Astrocyte (in vitro differentiated cells and primary cell): ENCODE data around the gene ERO1B. TPM values are rescaled to one million over a fixed set of nuclear protein-coding genes. Genes with fewer than 3 reads are reported as not detected.

Experiments
- DNase-seq: peaks from one replicate; pipeline ENCODE4 v3.0.0-alpha.2; 2010; ENCODE audit warnings: low read depth
- FAIRE-seq: peaks from 2 replicates; lab custom pipeline; 2011; peaks lifted over from hg19 to GRCh38; lab: Jason Lieb, UNC
- H2AFZ ChIP-seq: 2 replicates; pipeline ENCODE4 v1.6.0; 2012; ENCODE audit warnings: low read depth, low read length, inconsistent platforms
- H3K27ac ChIP-seq: 2 replicates; pipeline ENCODE4 v1.5.1; 2011; ENCODE audit warnings: low read depth, low read length, inconsistent platforms
- H3K27me3 ChIP-seq: 2 replicates; pipeline ENCODE4 v1.6.0; 2011; ENCODE audit warnings: low read length, inconsistent platforms; ENCODE audit not compliant: insufficient read depth
- H3K36me3 ChIP-seq: 2 replicates; pipeline ENCODE4 v1.5.1; 2011; ENCODE audit warnings: low read length, inconsistent platforms; ENCODE audit not compliant: insufficient read depth
- H3K4me1 ChIP-seq: 2 replicates; pipeline ENCODE4 v1.5.1; 2011; ENCODE audit warnings: low read length, inconsistent platforms; ENCODE audit not compliant: insufficient read depth
- H3K4me2 ChIP-seq: 2 replicates; pipeline ENCODE4 v1.6.0; 2012; ENCODE audit warnings: low read length, inconsistent platforms
- H3K4me3 ChIP-seq: 2 replicates; pipeline ENCODE4 v1.5.1; 2011; ENCODE audit warnings: low read depth, mild to moderate bottlenecking, low read length, inconsistent platforms; ENCODE audit not compliant: insufficient read depth
- H3K79me2 ChIP-seq: 2 replicates; pipeline ENCODE4 v1.6.0; 2012; ENCODE audit warnings: mild to moderate bottlenecking, low read length, inconsistent platforms; ENCODE audit not compliant: insufficient read depth
- H3K9ac ChIP-seq: 2 replicates; pipeline ENCODE4 v1.6.0; 2012; ENCODE audit warnings: mild to moderate bottlenecking, low read length, inconsistent platforms
- H3K9me3 ChIP-seq: 2 replicates; pipeline ENCODE4 v1.5.1; 2012; ENCODE audit warnings: low read depth, mild to moderate bottlenecking, low read length, inconsistent platforms; ENCODE audit not compliant: insufficient read depth
- H4K20me1 ChIP-seq: 2 replicates; pipeline ENCODE4 v1.6.0; 2012; ENCODE audit warnings: low read length, inconsistent platforms; ENCODE audit not compliant: insufficient read depth
- H3K27ac Mint-ChIP-seq: one replicate; pipeline ENCODE4 v1.8.0; 2021; ENCODE audit warnings: mild to moderate bottlenecking, mixed read lengths; ENCODE audit not compliant: unreplicated experiment
- H3K27me3 Mint-ChIP-seq: one replicate; pipeline ENCODE4 v1.8.0; 2021; ENCODE audit warnings: low read depth, mixed read lengths; ENCODE audit not compliant: unreplicated experiment
- H3K36me3 Mint-ChIP-seq: one replicate; pipeline ENCODE4 v1.8.0; 2021; ENCODE audit warnings: low read depth, mixed read lengths; ENCODE audit not compliant: unreplicated experiment
- H3K4me1 Mint-ChIP-seq: one replicate; pipeline ENCODE4 v1.8.0; 2021; ENCODE audit warnings: low read depth, mixed read lengths; ENCODE audit not compliant: unreplicated experiment
- H3K4me3 Mint-ChIP-seq: one replicate; pipeline ENCODE4 v1.8.0; 2021; ENCODE audit warnings: mild to moderate bottlenecking, moderate library complexity, mixed read lengths; ENCODE audit not compliant: unreplicated experiment
- H3K9me3 Mint-ChIP-seq: one replicate; pipeline ENCODE4 v1.8.0; 2021; ENCODE audit warnings: mild to moderate bottlenecking, mixed read lengths; ENCODE audit not compliant: unreplicated experiment
- CTCF ChIP-seq: IDR thresholded peaks from 2 replicates; pipeline ENCODE4 v1.5.1; 2011; ENCODE audit warnings: low read depth, mild to moderate bottlenecking, inconsistent platforms, low read length, moderate library complexity; ENCODE audit not compliant: insufficient read depth
- EZH2 ChIP-seq: IDR thresholded peaks from 2 replicates; pipeline ENCODE4 v1.6.1; 2012; ENCODE audit warnings: mild to moderate bottlenecking, low read length, inconsistent platforms; ENCODE audit not compliant: insufficient read depth
- total RNA-seq: library from RNA; stranded (reverse); gene quantifications from 2 replicates; pipeline ENCODE4 v1.2.1, GENCODE V29; 2021

ERO1B gene
- total RNA-seq, 1 donor from 2014 or later: 1.5 TPM

- no peak overlapping the region for H3K27ac Mint-ChIP-seq
- no peak for DNase-seq
- no peak overlapping the region for H2AFZ ChIP-seq
- no peak overlapping the region for H3K27ac ChIP-seq
- FAIRE-seq: no peak
- no peak overlapping the region for H3K4me2 ChIP-seq
- no peak overlapping the region for H3K9ac ChIP-seq
- no peaks in the 10 kb centered on the region for H3K27me3 ChIP-seq
- H3K36me3 Mint-ChIP-seq: no peaks in the 10 kb centered on the region
- no peaks in the 10 kb centered on the region for H3K4me1 ChIP-seq
- no peaks in the 10 kb centered on the region for H3K27me3 Mint-ChIP-seq
- no peaks in the 10 kb centered on the region for H3K4me1 Mint-ChIP-seq
- TF ChIP-seq EZH2: no peak
- no peak for TF ChIP-seq CTCF
- H3K4me3 ChIP-seq: no peak overlapping the region
- H3K36me3 ChIP-seq: no peaks in the 10 kb centered on the region
- no peaks in the 10 kb centered on the region for H3K79me2 ChIP-seq
- H3K4me3 Mint-ChIP-seq: no peak overlapping the region
- no peaks in the 10 kb centered on the region for H4K20me1 ChIP-seq
- H3K9me3 Mint-ChIP-seq: peaks cover 13% of the 10 kb centered on the region
- no peaks in the 10 kb centered on the region for H3K9me3 ChIP-seq
These were observed 43.8 kb upstream of the ERO1B start for GRCh38 chr1:236325567-236325966.

- no peaks in the 10 kb centered on the region for H3K36me3 Mint-ChIP-seq
- no peaks in the 10 kb centered on the region for H3K4me1 Mint-ChIP-seq
- no peak for DNase-seq
These were observed 42.2 kb upstream of the ERO1B start for GRCh38 chr1:236323819-236324411.

More at GRCh38 chr1:236323819-236324411, 42.2 kb upstream of the ERO1B start:
- FAIRE-seq: no peak
- Histone ChIP-seq H3K4me1 (no peaks in the 10 kb centered on the region), H3K4me2 (no peak overlapping the region), H3K4me3 (no peak overlapping the region), H3K27me3 (no peaks in the 10 kb centered on the region), H3K9ac (no peak overlapping the region), H2AFZ (no peak overlapping the region), H3K9me3 (no peaks in the 10 kb centered on the region), H3K36me3 (no peaks in the 10 kb centered on the region), H4K20me1 (no peaks in the 10 kb centered on the region), H3K27ac (no peak overlapping the region), H3K79me2 (no peaks in the 10 kb centered on the region)
- peaks cover 13% of the 10 kb centered on the region for H3K9me3 Mint-ChIP-seq
- no peak overlapping the region for H3K4me3 Mint-ChIP-seq
- H3K27me3 Mint-ChIP-seq: no peaks in the 10 kb centered on the region
- no peak for TF ChIP-seq EZH2
- TF ChIP-seq CTCF: no peak
- no peak overlapping the region for H3K27ac Mint-ChIP-seq
